HG02870 (cell line): ENCODE results near the gene GPR158.

Experiments
- ATAC-seq: cut with Tn5 transposase; IDR thresholded peaks from one replicate; pipeline ENCODE4 v1.9.1; 2021; ENCODE audit warnings: mild to moderate bottlenecking, moderate library complexity; ENCODE audit not compliant: unreplicated experiment

GPR158 gene

DNA sequence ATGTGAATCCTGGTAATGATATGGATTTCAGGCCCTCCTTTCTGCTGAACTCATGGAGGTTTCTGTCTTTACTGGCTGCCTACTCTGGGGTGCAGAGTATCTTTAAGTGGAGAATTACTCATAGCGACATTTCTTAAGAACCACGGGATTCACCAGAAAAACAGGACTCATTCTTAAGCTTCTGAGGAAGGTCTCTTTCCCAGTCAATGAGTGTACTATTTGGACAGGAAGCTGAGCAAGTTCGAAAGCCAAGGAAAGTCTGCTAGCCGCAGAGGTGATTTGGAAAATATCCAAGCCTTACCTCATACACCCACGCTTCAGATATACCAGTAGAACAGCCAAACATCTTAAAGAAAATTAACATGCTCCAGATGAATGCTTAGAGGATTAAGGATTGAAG, 381.7 kb downstream of the GPR158 start:
- ATAC-seq = no peak

DNA sequence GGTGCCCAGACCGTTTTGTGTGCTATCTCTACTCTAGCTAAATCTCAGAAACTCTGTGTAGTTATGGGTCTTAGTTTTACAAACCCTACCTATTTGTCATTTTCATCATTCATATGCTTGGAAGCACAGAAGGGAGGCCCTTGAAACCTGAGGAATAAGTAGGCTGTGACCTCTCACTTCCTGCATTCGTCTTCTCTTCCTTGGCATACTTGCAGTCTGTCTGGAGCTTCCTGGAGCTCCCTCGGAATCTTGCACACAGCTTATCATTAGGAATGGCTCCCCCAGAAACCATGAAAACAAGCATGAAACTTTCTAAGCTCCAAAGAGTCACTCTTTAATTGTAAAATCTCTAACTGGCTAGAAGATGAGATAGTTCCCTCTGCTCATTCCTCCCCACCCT, 382.3 kb downstream of the GPR158 start:
- ATAC-seq = no peak

DNA sequence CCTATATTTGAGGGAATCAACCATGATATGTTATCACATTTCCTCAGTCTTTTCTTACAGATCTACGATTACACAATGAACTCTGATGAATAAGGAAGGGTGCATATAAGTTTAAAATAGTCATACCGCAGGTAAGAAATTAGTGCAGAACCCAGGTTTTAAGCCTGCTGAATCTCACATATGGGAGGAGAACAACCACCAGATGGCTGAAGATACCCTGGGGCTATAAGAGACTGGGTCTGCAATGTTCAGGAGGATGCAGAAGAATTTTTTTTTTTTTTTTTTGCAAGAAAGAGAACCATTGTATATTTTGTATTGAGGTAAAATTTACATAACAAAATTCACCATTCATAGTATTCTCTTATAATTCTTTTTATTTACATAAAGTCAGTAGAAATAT, 387.0 kb downstream of the GPR158 start:
- no peak for ATAC-seq

DNA sequence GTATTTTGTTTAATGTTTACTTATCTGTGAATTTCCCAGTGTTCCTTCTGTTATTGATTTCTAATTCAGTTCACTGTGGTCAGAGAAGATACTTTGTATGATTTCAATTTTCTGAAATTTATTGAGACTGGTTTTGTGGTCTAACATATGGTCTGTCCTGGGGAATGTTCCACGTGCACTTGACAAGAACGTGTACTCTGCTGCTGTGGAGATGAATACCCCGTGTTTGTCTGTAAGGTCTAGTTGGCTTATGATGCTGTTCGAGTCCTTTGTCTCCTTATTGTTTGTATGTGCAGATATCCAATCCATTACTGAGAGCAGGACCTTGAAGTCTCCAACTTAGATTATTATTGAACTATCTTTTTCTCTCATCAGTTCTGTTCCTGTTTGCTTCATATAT, 387.7 kb downstream of the GPR158 start:
- ATAC-seq = no peak

DNA sequence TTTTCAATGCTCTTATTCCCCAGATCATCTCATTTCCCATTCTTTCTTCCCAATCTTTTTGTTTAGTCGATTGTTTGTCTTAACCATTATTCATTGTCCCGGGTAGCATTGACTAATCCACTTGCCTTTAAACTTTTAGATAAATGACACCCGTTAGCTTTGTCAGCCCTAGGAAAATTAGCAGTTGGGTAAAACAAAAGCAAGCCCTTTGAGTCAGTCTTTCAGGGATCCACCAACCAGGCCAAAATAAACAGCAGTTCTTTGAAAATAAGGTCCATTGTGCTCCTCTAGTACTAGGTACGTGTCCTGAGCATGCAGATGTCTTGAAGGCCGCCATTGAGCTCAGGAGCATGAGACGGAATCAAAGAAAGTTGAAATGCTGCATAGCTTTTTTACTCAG, 389.6 kb downstream of the GPR158 start:
- no peak for ATAC-seq

DNA sequence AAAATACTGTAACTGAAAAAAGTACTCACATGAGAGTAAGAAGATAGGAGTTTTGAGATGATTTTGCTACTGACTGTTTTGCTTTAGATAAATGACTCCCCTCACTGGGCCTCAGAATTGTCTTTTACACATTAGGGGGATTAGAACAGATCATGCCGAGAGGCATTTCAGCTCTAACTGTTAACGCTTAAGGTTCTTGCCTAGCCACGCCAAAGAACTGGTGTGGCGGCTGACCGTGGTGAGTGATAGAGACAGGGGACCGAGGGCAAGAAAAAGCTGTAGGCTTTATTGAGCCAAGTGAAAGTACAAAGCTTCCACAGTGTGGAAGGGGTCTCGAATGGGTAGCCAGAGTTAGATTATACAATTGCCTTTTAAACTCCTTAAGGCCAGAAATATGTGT, 390.8 kb downstream of the GPR158 start:
- no peak for ATAC-seq

DNA sequence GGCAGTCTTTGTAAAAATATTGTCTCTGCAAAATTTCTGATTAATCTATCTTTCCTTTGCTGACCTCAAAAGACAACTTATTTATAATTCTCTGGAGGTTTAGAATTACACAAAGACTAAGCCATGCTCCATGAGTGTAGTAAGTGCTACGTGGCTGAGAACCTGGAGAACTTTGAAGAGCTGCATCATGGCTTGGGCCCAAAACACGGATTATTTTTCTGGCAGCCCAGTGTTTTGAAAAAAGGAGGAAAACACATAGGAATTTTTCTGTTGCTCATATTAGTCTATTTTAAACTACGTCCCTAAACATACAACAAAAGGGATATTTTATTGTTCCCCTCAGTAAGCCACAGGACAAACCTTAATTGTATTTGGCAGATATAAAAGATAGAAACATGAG, 398.5 kb downstream of the GPR158 start:
- ATAC-seq = no peak

DNA sequence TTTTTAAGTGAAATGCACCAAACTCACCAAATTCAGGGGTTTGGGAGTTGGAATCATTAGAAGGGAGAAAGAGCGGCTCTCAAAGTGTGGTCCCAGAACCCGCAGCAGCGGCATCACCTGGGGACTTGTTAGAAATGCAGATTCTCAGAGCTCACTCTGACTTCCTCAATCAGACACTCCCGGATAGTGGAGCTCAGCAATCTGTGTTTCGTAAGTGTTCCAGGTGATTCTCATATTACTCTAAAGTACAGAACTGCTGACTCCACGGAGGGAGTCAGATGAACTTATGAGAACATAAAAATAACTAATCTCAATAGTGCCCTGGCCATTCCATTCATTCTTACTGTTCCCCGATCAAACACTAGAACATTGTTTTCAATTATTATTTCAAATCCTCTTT, 400.5 kb downstream of the GPR158 start:
- no peak for ATAC-seq

DNA sequence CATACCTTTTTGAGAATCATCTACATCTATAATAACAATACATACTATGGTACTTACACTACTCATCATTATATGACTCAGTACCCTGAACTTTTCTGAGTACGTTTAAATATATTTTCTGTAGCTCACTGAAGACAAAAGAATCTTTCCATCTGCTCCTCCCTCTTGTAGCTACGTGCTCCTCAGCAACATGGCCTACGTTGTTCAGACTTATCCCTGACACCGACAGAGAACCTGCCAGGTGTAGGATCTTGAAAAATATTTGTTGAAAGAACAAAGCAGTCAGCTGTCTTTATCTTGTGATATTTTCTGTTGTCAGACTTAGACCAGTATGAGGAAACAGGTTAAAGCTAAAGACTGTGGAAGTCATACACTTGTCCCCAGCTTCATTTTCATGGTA, 403.3 kb downstream of the GPR158 start:
- ATAC-seq = no peak

DNA sequence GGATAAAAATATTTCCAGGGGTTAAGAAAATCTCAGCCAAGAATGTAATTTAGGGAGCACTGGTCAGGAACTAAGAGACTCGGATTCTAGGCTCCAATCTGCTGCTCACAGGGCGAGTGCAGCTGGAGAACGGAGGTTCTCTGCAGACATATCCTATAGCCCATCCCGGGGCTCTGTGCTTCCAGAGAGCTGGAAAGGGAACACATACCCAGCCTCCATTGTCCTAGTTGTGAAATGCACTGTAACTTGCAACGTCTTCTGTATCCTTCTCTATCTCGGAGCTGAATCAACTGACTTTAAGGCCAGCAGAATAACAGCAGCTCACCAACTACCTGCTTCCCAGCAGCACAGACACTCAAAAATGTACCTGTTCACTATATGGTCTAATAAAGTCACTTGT, 408.2 kb downstream of the GPR158 start:
- ATAC-seq = no peak

DNA sequence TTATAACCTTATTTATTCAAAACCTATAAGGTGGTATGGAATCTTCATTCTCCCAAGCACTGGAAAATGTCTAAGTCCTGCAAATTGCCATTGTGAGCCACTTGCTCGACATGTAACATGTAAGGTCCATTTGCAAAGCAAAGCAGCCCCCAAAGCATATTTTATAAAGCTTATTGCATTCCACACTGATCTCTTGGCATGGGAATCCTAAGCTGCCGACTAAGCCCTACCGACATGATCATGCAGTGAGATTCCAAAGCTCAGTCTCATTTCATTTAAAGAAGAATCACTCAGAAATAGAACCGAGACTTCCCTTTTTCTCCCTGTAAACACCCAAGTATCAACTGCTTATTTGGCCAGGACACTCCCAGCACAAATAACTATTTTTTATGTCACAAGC, 425.9 kb downstream of the GPR158 start:
- no peak for ATAC-seq

DNA sequence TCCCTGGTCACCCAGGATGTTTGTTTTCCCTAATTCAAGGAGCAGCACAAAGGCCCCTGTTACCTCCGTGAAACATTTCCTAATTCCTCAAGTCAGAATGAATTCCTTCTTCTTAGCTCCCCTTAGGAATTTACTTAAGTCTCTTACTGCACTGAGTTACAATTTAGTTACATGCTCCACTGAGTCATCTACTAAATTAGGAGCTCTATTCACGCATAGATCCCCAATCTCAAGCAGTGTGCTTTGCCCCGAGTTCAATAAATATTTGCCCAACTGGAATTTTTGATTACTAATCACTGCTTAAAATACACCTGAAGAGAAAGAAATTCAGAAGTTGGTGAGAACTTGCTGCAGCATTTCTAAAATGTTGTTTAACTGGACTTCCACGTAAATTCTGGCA, 429.8 kb downstream of the GPR158 start:
- ATAC-seq = no peak

DNA sequence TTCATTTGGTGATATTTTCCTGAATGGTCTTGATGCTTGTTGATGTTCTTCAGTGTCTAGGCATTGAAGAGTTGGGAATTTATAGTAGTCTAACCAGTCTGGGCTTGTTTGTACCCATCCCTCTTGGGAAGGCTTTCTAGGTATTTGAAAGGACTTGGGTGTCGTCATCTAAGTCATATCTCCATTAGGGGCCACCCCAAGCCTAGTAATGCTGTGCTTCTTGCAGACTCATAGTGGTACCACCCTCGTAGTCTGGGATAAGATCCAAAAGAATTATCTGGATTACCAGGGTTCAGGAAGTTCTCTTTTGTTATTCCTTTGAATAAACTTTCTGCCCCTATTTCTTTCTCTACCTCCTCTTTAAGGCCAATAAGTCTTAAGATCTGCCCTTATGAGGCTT, 439.9 kb downstream of the GPR158 start:
- no peak for ATAC-seq

DNA sequence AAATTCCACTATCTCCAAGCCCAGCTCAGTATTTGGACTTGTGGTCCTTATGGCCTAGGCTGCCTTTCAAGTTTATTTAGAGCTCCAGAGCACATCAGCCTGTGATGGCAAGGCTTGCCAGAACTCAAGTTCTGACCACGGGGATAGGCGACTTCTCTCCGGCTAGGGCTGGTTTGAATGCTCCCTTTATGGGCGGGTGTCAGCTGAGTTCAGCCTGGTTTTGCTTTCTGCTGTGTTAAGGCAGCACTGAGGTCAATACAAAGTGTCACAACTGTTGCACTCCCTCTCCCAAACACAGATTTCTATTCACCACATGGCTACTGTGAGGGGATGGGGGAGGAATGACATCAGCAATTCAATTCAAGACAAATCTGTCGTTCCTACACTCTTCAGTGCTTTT, 441.1 kb downstream of the GPR158 start:
- no peak for ATAC-seq

DNA sequence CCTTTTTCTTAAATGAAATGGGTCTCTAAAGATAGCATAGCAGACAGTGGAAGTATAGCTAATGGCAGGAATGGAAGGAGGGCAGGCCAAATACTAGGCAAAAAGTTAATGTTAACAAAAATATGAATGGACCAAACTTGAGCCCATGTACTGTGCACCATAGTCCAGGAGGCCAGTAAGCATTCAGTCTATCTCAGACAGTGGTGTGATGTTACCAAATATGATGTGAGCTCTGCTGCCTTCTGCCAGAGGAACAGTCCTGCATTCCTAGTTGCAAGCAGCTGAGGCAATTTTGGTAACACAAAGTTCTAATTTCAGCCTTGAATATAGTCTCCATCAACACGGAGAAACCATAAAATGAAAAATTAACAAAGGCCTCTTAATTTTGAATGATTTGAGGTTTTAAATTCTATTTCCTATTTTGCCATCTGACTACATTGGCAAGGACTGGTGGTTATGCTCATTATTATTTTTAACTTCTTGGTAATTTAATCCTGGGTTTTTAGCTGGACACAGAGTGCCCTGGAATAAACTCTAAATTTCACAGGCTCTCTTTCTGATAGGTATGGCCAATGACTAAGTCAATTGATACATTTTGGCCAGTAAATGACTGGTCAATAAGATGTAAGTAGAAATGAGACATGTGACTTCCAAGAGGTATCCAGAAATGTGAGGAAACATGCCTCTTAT, 442.2 kb downstream of the GPR158 start:
- ATAC-seq = no peak

DNA sequence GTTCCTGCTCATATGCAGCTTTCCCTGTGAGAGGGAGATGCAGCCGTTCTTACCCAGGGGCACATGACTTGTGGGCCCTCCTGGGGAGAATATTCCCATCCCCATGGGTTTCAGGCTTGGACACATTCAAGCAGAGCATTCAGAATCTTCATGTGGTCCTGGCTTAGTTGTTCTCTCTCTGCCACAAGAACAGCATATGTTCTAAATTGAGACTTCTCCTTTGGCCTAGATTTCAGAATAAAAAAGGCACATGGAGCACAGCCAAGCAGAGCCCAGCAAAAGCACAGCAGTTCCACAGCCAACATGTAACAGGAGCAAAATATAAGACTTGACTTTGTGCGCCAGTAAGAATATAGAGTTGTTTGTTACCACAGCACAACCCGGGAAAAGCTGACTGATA, 452.8 kb downstream of the GPR158 start:
- ATAC-seq = no peak

DNA sequence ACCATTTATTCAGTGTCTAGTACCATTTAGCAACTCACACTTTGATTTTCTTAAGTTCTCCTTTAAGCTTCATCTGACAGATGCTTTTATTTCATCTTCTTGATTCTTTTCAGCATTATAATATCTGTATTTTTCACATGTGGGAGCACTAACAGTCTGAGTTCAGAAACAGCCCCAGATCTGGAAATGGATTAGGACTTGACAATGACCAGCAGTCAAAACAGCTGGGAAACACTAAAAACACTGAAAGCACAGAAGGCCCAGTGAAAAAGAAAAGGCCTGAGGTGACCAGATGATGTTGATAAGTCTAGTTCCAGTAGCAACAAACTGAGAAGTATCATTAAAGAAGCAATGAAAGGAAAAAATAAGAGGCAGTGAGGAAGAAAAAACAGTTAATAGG, 454.5 kb downstream of the GPR158 start:
- ATAC-seq = no peak

DNA sequence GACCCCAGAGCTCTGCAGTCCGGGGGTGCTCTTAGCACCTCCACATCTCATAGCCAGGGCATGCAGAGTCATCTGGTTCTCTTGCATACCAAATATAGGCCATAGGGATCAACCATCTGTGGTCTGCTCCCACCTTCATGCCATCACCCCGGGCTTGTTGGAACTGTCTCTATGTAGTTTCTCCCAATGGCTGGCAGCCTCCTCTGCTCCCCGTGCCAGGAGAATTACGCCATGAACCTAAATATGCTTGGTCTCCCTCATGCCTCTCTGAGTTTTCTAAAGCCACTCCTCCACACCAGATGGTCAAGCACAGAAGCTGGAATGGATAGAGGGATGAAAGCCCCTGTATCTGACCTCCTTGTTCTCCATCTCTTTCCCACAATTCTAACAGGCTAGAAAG, 456.7 kb downstream of the GPR158 start:
- no peak for ATAC-seq

DNA sequence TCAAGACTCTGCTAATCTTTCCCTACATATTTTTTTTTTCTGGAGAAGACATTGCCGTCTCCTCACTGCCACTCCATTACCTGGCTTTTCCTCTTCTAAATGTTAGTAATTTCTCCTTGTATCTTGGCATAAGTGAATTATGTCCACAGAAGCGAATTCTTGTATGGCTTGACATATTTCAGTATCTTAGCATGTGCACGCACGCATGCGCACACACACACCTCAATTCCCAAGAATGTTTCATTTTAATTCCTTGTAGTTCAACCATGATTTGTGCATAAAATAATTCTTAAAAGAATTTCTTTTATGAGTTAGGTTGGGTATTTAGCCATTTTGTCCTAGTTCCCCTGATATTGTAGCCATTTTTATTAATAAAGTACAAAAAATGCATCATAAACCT, 458.0 kb downstream of the GPR158 start:
- no peak for ATAC-seq

DNA sequence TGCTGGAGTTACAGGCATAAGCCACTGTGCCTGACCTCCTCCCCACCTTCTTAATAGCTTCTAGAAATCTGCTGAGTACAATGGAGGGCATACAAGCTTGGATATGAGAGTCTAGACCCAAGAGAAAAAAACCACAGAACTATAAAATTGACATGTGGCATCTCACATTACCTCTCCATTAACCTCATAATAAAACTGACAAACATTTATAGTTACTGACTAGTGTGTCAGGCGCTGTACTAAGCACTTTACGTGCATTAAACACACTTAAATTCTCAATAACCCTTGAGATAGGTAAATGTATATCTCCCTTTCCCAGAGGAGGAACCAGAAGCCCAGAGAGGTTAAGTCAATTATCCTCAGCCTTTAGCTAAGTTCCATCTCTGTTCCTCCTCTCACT, 458.7 kb downstream of the GPR158 start:
- no peak for ATAC-seq

DNA sequence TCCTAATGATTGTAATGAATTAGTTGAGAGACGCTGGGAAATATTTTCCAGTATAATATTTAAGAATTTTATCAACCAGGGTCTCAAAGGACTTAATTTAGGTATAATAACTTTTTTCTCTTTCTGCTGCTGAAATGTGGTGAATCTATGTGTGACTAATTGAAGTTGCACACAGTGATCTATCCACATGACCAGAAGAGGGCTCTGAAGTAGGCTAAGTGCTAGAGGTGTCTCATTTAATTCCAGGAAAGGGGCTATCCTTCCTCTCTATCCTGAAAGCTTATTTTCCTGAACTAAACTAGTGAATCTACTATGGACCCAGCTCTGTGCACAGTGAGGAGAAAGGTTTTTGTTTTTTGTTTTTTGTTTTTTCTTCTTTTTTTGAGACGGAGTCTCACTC, 464.8 kb downstream of the GPR158 start:
- ATAC-seq = no peak

DNA sequence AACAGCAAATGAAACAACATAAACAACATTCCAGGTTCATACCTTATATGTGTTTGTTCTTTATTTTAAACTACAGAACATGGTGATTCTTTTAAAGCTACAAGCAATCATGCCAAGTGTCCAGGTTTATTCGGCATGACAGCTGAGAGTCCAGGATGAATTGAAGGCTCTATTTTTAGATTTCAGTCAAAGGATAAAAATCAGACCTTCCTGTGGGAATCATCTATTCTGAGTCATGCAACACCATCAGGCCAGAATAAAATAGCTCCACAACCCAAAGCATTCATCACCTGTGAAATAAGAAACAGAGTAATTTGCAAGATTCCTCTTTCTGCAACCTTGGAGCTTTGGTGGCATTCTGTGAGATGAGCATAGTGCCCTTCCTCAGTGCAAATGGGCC, 466.8 kb downstream of the GPR158 start:
- no peak for ATAC-seq

DNA sequence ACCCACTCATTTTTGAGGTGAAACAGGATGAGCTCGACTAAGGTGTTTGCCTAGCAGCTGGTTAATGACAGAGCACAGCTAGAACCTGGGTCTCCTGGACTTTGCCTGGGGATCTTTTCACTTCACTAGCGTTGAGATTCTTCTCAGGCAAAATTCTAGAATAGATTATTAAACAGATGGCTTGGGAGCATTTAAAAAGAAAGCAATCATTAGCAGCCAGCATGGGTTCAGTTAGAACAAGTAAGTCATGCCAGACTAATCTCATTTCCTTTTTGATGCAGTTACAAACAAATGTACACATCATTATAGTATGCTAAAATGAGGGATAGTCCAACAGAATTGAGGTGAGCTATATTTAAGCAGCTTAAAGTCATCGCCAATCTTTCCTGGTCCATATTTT, 467.9 kb downstream of the GPR158 start:
- ATAC-seq = no peak

DNA sequence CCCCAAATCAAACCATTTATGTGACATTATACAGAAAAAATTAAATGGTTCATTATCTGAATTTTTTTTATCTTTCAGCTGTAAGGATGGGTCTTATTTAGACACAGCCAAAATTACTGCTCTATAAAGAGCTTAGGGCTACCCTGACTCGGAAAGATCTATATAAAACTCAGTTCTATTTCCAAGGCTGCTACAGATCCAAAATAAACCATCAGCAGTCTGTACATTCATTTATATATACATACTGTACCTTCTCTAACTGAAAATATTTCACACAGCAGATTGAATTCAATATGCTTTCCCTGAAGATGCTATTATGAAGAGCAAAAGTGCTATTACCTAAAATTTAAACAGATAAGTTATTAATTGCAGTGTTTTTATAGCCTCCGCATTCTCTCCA, 471.6 kb downstream of the GPR158 start:
- ATAC-seq = no peak
